Stomach (tissue), 4 donors: ENCODE data around the gene PKP2.

Experiments used
- CTCF ChIP-seq, 7 experiments: fragments of 450-650 bp in 4 of 7; fragments of 200-600 bp in 3 of 7; sonication (generic) in 3 of 7; IDR thresholded peaks; one replicate each; pipeline ENCODE4 v1.5.1; 2016 to 2019; ENCODE audit warnings: antibody characterized with exemption in 7 of 7, control low read depth in 2 of 7, mild to moderate bottlenecking in 1 of 7
- EP300 ChIP-seq: sonication (generic); formaldehyde crosslinking; IDR thresholded peaks from one replicate; pipeline ENCODE4 v1.6.1; 2017; ENCODE audit warnings: antibody characterized with exemption
- POLR2A ChIP-seq, 4 donors: fragments of 450-650 bp; IDR thresholded peaks; one replicate each; pipeline ENCODE4 v1.6.1; 2016; ENCODE audit warnings: antibody characterized with exemption in 4 of 4, control low read depth in 2 of 4, mild to moderate bottlenecking in 1 of 4, moderate library complexity in 1 of 4

DNA sequence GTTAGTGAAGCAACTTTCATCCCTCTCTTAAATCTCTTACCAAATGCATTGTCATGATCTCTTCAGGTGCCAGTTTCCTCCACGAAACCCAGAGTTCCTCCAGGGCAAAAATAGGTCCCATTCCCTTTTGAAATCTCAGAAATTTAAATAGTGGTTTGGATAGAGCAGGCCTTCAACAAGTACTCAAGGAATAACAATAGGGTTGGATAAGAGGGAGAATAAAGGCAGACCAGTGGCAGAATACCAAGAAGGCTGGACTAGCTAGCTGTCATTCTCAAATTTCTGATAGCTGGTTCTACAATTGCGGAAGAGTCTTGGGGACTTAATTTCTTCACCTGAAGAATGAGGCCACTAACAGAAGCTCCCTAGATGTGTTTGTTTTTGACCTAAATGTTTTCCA is 62.5 kb downstream of the PKP2 start:
- TF ChIP-seq EP300 (no peak), CTCF (IDR thresholded peaks at IDR 0.05) (no peak), POLR2A (IDR thresholded peaks at IDR 0.05) (no peak)
